Right renal cortex interstitium (tissue), 3 donors: ENCODE results near the gene KIFC1. TPM values are rescaled to one million over a fixed set of nuclear protein-coding genes. Genes with fewer than 3 reads are reported as not detected.
A peak's percentile ranks its signal among the peaks of the same experiment; 100 is the strongest.

Experiments
- DNase-seq, 3 donors: peaks; one replicate each; pipeline ENCODE4 v3.0.0-alpha.2; 2013; ENCODE audit warnings: low read depth in 3 of 3, low spot score in 2 of 3
- polyA plus RNA-seq, 3 donors: library from polyadenylated mRNA; unstranded; fragments of 120-200 nt; gene quantifications; one replicate each; pipeline ENCODE4 v1.2.1, GENCODE V29; 2013; ENCODE audit not compliant: insufficient read length in 3 of 3

KIFC1 gene
- polyA plus RNA-seq, 3 donors, result 34.2 to 43.3 (median 41.2) TPM

DNA sequence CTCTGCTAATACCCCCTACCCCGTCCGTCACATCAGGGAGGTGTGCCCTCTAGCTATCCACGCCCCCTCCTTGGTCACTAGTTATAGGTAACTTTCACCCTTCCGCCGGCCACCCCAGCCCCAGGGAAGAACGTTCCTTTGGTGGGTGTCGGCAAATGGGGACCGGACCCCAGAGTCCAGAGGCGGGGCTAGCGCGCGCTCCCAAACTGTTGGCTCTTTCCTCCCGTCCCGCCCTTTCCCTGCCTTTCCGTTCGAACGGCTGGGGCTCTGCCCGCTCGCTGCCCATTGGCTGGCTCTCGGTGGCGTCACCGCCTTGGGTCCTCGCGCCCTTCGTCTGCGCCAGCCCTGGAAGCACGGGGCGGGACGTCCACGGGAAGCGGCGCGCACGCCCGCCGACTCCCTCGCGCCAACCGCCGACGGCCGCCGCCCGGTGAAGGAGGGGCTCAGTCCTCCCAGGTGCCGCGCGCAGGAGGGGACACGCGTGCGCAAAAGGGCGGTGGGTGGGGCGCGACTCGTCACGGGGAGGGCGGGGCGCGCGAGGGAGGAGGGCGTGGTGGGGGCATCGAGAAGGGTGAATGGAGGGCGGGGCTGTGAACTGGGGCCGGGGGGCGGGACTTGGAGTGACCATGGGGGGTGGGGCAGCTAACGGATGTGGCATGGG lies 18.6 kb downstream of the KIFC1 start:
- DNase-seq, result peak; percentile 89 to 93 (median 91)

GRCh38 chr6:33410711-33411631 lies 19.3 kb downstream of the KIFC1 start, which contains the start of gene PHF1:
Gene PHF1, plus strand, starts transcription at chr6:33411014. Its CDS starts 1,250 bp downstream, at chr6:33412264.
- DNase-seq, result no peak

DNA sequence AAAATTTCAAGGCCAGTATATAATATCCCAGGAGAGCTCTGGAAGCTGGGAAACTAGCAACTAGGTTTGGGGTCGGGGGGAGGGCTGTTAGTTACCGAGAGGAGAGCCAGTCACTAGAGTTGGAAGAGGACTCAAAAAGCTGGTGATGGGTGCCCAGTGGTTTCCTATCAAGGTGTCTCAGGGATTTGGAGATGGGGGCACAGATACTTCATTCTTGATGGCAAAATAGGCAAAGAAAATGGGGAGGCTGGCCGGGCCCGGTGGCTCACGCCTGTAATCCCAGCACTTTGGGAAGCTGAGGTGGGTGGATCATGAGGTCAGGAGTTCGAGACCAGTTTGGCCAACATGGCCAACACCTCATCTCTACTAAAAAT lies 20.0 kb downstream of the KIFC1 start:
- no peak for DNase-seq

GRCh38 chr6:33412140-33413009 lies 20.8 kb downstream of the KIFC1 start:
- no peak for DNase-seq

- no peak for DNase-seq
These were observed 21.9 kb downstream of the KIFC1 start for GRCh38 chr6:33413241-33414120.

GRCh38 chr6:33414592-33415271 lies 23.1 kb downstream of the KIFC1 start:
- no peak for DNase-seq

DNA sequence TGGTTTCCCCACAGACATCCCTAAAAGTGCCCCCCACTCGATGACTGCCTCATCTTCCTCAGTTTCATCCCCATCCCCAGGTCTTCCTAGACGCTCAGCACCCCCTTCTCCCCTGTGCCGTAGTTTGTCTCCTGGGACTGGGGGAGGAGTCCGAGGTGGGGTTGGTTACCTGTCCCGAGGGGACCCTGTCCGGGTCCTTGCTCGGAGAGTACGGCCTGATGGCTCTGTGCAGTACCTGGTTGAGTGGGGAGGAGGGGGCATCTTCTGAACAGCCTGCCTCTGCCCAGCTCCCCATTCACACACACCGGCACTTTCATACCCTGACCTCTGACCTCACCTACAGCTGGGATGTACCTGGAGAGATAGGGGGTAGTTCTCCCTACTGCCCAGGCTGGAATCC lies 24.2 kb downstream of the KIFC1 start:
- no peak for DNase-seq

DNA sequence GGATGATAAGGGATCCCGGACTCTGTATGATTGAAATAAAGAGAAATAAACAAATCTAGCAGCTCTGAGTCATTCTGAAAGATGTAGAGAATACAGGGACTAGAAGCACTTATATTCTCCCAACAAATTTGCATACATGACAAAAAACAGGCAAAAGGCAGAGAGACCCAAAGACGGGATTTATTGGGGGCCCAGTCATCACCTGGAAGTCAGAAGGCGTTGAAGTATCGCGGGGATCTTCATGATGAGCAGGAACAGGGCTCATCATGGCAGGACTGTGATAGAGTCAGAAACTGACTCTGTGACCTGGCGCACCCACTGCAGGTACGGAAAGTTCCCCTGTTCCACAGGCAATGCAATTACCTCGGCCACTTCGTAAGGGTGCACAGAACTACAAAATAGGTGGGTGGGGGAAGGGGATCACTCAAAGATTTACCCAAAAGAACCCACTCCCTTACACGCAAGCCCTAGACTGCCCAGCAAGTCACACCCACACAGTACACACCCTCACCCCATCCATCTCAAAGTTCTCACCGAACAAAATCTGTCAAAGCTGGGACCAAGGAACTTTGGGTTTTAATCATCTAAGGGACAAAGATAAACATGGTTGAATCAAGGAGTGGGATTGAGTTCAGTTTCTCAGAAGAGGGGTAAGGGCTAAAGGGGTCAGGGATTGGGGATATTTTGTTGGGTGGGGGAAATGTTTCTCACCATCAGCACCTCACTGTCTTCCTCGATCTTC lies 24.9 kb downstream of the KIFC1 start:
- DNase-seq, result no peak

GRCh38 chr6:33417128-33417902 lies 25.7 kb downstream of the KIFC1 start:
- DNase-seq, result no peak

GRCh38 chr6:33417903-33418689 lies 26.5 kb downstream of the KIFC1 start, which contains the start of gene CUTA:
Gene CUTA, minus strand, starts transcription at chr6:33418107. Its CDS starts 107 bp downstream, at chr6:33418000.
- DNase-seq, result peak; percentile 97 to 99 (median 98)

GRCh38 chr6:33418690-33419291 lies 27.2 kb downstream of the KIFC1 start:
- DNase-seq, result no peak

GRCh38 chr6:33419580-33420490 lies 28.2 kb downstream of the KIFC1 start, which contains the start of gene SYNGAP1:
Gene SYNGAP1, plus strand, starts transcription at chr6:33420065. Its CDS starts 200 bp downstream, at chr6:33420265.
- no peak for DNase-seq

GRCh38 chr6:33420491-33421343 lies 29.1 kb downstream of the KIFC1 start:
- DNase-seq, result no peak

DNA sequence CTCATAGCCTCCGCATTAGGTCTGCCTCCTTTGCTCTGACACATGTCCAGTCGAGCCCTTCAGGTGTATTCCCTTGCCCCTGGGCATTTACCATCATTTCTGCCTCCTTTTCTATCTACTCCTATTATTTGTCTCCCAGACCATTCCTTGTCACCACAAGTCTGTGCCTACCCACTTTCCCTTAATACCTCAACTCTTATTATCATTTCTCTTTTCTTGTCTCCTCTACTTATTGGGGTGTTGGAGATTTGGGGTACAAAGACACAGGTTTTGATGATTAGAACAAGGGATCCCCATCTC lies 29.7 kb downstream of the KIFC1 start:
- no peak for DNase-seq

DNA sequence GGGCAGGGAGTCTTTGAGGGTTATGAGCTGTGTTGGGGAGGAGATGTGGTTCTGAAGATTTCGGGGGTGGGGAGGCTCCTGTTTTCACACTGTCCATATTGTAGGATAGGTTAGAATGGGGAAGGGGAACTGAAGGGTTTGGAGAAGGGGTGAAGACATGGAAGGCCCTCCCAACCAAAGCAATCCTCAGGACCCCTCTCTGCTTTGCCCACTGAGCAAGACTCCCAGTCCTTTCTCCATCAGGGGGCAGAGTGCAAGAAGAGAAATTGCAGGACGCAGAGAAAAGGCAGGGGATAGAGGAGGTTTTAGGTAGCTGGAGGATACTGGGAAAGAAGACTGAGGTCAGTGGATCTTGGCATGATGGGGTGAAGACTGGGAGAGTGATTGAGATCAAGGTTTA lies 32.2 kb downstream of the KIFC1 start:
- DNase-seq, result no peak
